D721Med (cell line): ENCODE data around the gene TMED8.

Source experiments
- DNase-seq: peaks from one replicate; pipeline ENCODE4 v3.0.0; 2011; ENCODE audit warnings: low spot score; ENCODE audit not compliant: insufficient read length
- FAIRE-seq: peaks from 2 replicates; lab custom pipeline; 2011; peaks lifted over from hg19 to GRCh38; lab: Jason Lieb, UNC
- CTCF ChIP-seq: IDR thresholded peaks from 2 replicates; pipeline ENCODE4 v1.5.1; 2012; ENCODE audit warnings: mild to moderate bottlenecking, control low read depth; ENCODE audit not compliant: insufficient read depth; ENCODE audit errors: missing control alignments

The TMED8 gene

GRCh38 chr14:77359626-77360025 lies 17.3 kb downstream of the TMED8 start:
- no peak for DNase-seq
- TF ChIP-seq CTCF: no peak
- no peak for FAIRE-seq

GRCh38 chr14:77356899-77357298 lies 20.0 kb downstream of the TMED8 start:
- DNase-seq (no peak), FAIRE-seq (no peak)
- TF ChIP-seq CTCF: no peak

- FAIRE-seq (no peak), DNase-seq (no peak)
Observed at GRCh38 chr14:77355811-77356210, 21.1 kb downstream of the TMED8 start.

GRCh38 chr14:77353469-77354141 lies 23.3 kb downstream of the TMED8 start:
- no peak for TF ChIP-seq CTCF
- FAIRE-seq (no peak), DNase-seq (no peak)

More at GRCh38 chr14:77355811-77356210, 21.1 kb downstream of the TMED8 start:
- no peak for TF ChIP-seq CTCF

GRCh38 chr14:77347751-77348150 lies 29.1 kb downstream of the TMED8 start:
- DNase-seq (no peak), FAIRE-seq (no peak)
- no peak for TF ChIP-seq CTCF

- FAIRE-seq (no peak), DNase-seq (no peak)
- no peak for TF ChIP-seq CTCF
Observed at GRCh38 chr14:77346495-77346894, 30.4 kb downstream of the TMED8 start.

- FAIRE-seq (no peak), DNase-seq (no peak)
- TF ChIP-seq CTCF: no peak
Observed at GRCh38 chr14:77344377-77344996, 32.4 kb downstream of the TMED8 start.
